Karpas-422 (cell line): ENCODE measurements around the gene SLC1A6. TPM values are rescaled to one million over a fixed set of nuclear protein-coding genes. Genes with fewer than 3 reads are reported as not detected.
"Not testable (repeated sequence)": the region's sequence is repeated elsewhere in the genome, so short reads cannot be mapped to it uniquely, and the experiment has no call there.

Experiments used
- DNase-seq: peaks from one replicate; pipeline ENCODE4 v3.0.0-alpha.2; 2015
- H2AFZ ChIP-seq: fragments of 200-600 bp; sonication (generic); 2 replicates; pipeline ENCODE4 v1.6.1; 2014; ENCODE audit warnings: antibody characterized with exemption, low read length, mixed read lengths
- H3K27ac ChIP-seq: fragments of 200-600 bp; sonication (generic); 2 replicates; pipeline ENCODE4 v1.5.1; 2014; ENCODE audit warnings: mild to moderate bottlenecking, low read length, moderate library complexity
- H3K27me3 ChIP-seq: fragments of 200-600 bp; sonication (generic); 2 replicates; pipeline ENCODE4 v1.6.1; 2014; ENCODE audit warnings: low read length, mixed read lengths
- H3K36me3 ChIP-seq: fragments of 200-600 bp; sonication (generic); 2 replicates; pipeline ENCODE4 v1.6.1; 2014; ENCODE audit warnings: low read length, mixed read lengths; ENCODE audit not compliant: insufficient read depth
- H3K4me1 ChIP-seq: fragments of 200-600 bp; sonication (generic); 2 replicates; pipeline ENCODE4 v1.6.1; 2014; ENCODE audit warnings: mild to moderate bottlenecking, low read length, mixed read lengths
- H3K4me2 ChIP-seq: fragments of 200-600 bp; sonication (generic); 2 replicates; pipeline ENCODE4 v1.6.1; 2014; ENCODE audit warnings: low read length, low read depth, mild to moderate bottlenecking; ENCODE audit not compliant: poor library complexity, severe bottlenecking
- H3K4me3 ChIP-seq: fragments of 200-600 bp; sonication (generic); 2 replicates; pipeline ENCODE4 v1.5.1; 2014; ENCODE audit warnings: mild to moderate bottlenecking, antibody characterized with exemption, low read length, mixed read lengths
- H3K79me2 ChIP-seq: fragments of 200-600 bp; sonication (generic); 2 replicates; pipeline ENCODE4 v1.6.1; 2014; ENCODE audit warnings: mild to moderate bottlenecking, low read length, mixed read lengths
- H3K9ac ChIP-seq: fragments of 200-600 bp; sonication (generic); 2 replicates; pipeline ENCODE4 v1.6.0; 2014; ENCODE audit warnings: low read length
- H3K9me2 ChIP-seq: fragments of 200-600 bp; sonication (generic), shearing (Covaris generic); replicated peaks from 2 replicates; pipeline ENCODE4 v1.6.0; 2014; ENCODE audit warnings: mild to moderate bottlenecking, low read length, moderate library complexity; ENCODE audit not compliant: insufficient read depth
- H3K9me3 ChIP-seq: fragments of 300-700, 200-600 bp; sonication (generic); 2 replicates; pipeline ENCODE4 v1.6.1; 2014; ENCODE audit warnings: low read length, mixed read lengths
- H4K20me1 ChIP-seq: fragments of 200-600 bp; sonication (generic); 2 replicates; pipeline ENCODE4 v1.6.1; 2014; ENCODE audit warnings: mild to moderate bottlenecking, antibody characterized with exemption, low read length, low read depth; ENCODE audit not compliant: insufficient read depth
- total RNA-seq: library from RNA; depleted of rRNA; stranded (reverse); fragments of >200 nt; shearing (Covaris generic); gene quantifications from 2 replicates; pipeline ENCODE4 v1.2.3, GENCODE V29; 2014; ENCODE audit warnings: low replicate concordance

SLC1A6 gene
- total RNA-seq, 1 experiment from 2014 or later = not detected

- Histone ChIP-seq H3K9ac (no peak overlapping the region), H3K4me1 (no peaks in the 10 kb centered on the region), H3K4me2 (no peak overlapping the region), H3K27ac (no peak overlapping the region), H3K9me3 (no peaks in the 10 kb centered on the region), H3K27me3 (no peaks in the 10 kb centered on the region), H4K20me1 (no peaks in the 10 kb centered on the region), H2AFZ (no peak overlapping the region), H3K9me2 (no peaks in the 10 kb centered on the region), H3K79me2 (no peaks in the 10 kb centered on the region), H3K36me3 (no peaks in the 10 kb centered on the region), H3K4me3 (no peak overlapping the region)
- DNase-seq = no peak
Observed at GRCh38 chr19:14950421-14950820, 29.2 kb downstream of the SLC1A6 start.

DNA sequence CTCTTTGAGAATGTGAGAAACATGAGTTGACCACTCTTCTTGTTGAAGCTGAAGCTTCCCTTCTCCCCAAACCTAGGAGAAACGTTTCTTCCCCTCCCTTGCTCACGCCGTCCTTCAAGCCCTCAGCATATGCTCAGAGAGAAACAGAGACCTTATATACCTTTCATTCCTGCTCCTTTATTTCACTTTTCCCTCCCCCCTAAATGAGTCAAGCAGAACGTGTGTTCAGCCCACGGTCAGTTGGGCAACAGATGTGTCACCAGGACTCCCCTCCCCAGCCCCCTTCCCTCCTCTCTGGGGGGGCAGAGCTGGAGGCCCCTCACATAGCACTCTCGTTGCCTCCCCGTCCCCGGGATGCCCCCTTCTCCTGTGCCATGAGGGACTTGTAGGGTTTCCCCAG, 29.8 kb downstream of the SLC1A6 start:
- H3K4me2 ChIP-seq = no peak overlapping the region
- H2AFZ ChIP-seq = no peak overlapping the region
- H3K4me1 ChIP-seq = no peaks in the 10 kb centered on the region
- H3K4me3 ChIP-seq = no peak overlapping the region
- no peaks in the 10 kb centered on the region for H3K36me3 ChIP-seq
- H3K9ac ChIP-seq = no peak overlapping the region
- no peaks in the 10 kb centered on the region for H3K27me3 ChIP-seq
- DNase-seq = no peak
- no peak overlapping the region for H3K27ac ChIP-seq
- no peaks in the 10 kb centered on the region for H4K20me1 ChIP-seq
- H3K9me2 ChIP-seq = no peaks in the 10 kb centered on the region
- no peaks in the 10 kb centered on the region for H3K9me3 ChIP-seq
- H3K79me2 ChIP-seq = no peaks in the 10 kb centered on the region

- not testable (repeated sequence) for H3K9me2 ChIP-seq, H3K9me3 ChIP-seq, H3K36me3 ChIP-seq, H3K4me1 ChIP-seq, H4K20me1 ChIP-seq, H3K79me2 ChIP-seq, DNase-seq, H3K27ac ChIP-seq, H3K4me3 ChIP-seq, H3K4me2 ChIP-seq, H3K9ac ChIP-seq, H3K27me3 ChIP-seq, H2AFZ ChIP-seq
Observed at GRCh38 chr19:14949413-14949812, 30.3 kb downstream of the SLC1A6 start.

DNA sequence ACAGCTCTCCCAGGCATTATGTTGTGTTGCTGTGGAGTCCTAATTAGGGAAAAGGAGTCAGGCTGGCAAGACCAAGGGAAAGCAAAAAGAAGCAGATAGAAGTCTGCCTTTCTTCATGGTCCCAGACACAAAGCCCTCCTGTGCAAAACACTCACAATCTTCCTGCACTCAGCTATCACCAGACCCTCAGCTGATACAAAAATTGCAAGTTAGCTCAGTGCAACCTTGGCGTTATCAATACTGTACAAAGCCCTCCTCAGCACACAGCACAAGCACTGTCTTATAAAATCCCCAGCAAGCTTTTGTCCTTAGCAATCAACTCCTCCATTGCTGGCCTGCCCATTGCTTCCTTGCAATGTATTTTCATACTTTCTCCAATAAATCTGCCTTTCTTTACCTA, 35.2 kb downstream of the SLC1A6 start:
- DNase-seq = no peak
- H3K4me3 ChIP-seq = no peak overlapping the region
- no peaks in the 10 kb centered on the region for H3K4me1 ChIP-seq
- H2AFZ ChIP-seq = no peak overlapping the region
- no peak overlapping the region for H3K27ac ChIP-seq
- H3K9ac ChIP-seq = no peak overlapping the region
- H3K9me2 ChIP-seq = no peaks in the 10 kb centered on the region
- no peak overlapping the region for H3K4me2 ChIP-seq
- H3K9me3 ChIP-seq = no peaks in the 10 kb centered on the region
- no peaks in the 10 kb centered on the region for H3K36me3 ChIP-seq
- no peaks in the 10 kb centered on the region for H4K20me1 ChIP-seq
- H3K79me2 ChIP-seq = no peaks in the 10 kb centered on the region
- H3K27me3 ChIP-seq = no peaks in the 10 kb centered on the region

DNA sequence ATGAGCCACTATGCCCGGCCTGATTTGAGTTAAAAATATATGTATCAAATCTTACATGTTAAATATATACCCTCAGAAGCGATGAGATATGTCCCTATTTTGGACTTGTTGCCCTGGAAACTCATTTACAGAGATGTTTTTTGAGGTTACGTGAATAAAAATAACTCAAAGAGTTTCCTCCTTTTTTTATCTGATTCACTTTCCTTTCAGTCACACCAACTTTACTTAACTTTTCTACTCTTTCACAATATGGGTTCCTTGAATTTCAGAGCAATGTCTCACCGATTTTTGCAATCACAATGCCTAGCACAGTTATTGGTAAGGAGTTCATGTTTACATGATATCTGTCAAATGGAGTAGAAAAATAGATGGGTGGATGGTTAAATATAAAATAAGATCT, 36.1 kb downstream of the SLC1A6 start:
- Histone ChIP-seq H4K20me1 (no peaks in the 10 kb centered on the region), H3K79me2 (no peaks in the 10 kb centered on the region), H3K9me3 (no peaks in the 10 kb centered on the region), H3K27me3 (no peaks in the 10 kb centered on the region), H2AFZ (no peak overlapping the region), H3K9me2 (no peaks in the 10 kb centered on the region), H3K36me3 (no peaks in the 10 kb centered on the region), H3K9ac (no peak overlapping the region), H3K4me3 (no peak overlapping the region), H3K4me2 (no peak overlapping the region), H3K4me1 (no peaks in the 10 kb centered on the region), H3K27ac (no peak overlapping the region)
- DNase-seq = no peak

DNA sequence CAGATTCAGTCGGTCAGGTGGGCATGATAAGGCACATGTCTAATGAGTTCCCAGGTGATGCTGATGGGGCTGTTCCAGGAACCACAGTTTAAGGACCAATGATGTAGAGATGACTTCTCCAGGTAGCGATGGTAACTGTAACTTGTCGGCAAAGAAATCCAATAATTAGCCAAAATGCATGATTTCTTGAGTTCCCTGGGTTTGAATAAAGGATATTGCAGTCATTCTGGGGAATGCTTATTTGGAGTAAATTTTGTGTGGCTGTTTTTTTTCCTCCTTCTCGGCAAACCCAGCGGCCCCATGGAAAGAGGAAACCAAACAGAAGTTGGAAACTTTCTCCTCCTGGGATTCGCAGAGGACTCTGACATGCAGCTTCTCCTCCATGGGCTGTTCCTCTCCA, 38.5 kb downstream of the SLC1A6 start, which contains the start of gene OR7C2:
Gene OR7C2, plus strand, starts transcription at position 301 of the 400 bp plus-strand sequence. Its CDS starts 0 bp downstream, at position 301.
- H3K9me3 ChIP-seq = no peaks in the 10 kb centered on the region
- H3K4me1 ChIP-seq = no peaks in the 10 kb centered on the region
- no peaks in the 10 kb centered on the region for H3K9me2 ChIP-seq
- no peaks in the 10 kb centered on the region for H4K20me1 ChIP-seq
- no peak within 1 kb of the TSS for H3K27ac ChIP-seq
- no peak within 1 kb of the TSS for H3K9ac ChIP-seq
- H3K27me3 ChIP-seq = no peaks in the 10 kb centered on the region
- H3K36me3 ChIP-seq = no peaks in the 10 kb centered on the region
- no peak for DNase-seq
- no peak within 1 kb of the TSS for H2AFZ ChIP-seq
- no peak within 1 kb of the TSS for H3K4me3 ChIP-seq
- no peak within 1 kb of the TSS for H3K4me2 ChIP-seq
- H3K79me2 ChIP-seq = no peaks in the 10 kb centered on the region

DNA sequence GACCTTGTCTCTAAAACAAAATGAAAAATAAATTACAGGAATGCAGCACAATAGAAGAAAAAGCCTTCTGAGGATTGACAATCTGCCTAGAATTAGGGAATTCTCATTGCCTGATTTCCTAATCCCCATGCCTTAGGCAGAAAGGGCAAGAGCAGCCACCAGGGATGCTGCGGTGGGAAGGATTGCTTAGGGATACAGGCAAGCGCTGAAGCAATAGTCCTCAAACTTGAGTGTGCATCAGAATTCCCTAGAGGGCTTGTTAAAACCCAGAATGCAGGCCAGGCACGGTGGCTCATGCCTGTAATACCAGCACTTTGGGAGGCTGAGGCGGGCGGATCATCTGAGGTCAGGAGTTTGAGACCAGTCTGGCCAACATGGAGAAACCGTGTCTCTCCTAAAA, 39.4 kb downstream of the SLC1A6 start:
- H3K27ac ChIP-seq = no peak overlapping the region
- no peaks in the 10 kb centered on the region for H3K36me3 ChIP-seq
- H3K27me3 ChIP-seq = no peaks in the 10 kb centered on the region
- H4K20me1 ChIP-seq = no peaks in the 10 kb centered on the region
- H3K79me2 ChIP-seq = no peaks in the 10 kb centered on the region
- H3K9ac ChIP-seq = no peak overlapping the region
- no peaks in the 10 kb centered on the region for H3K4me1 ChIP-seq
- no peak overlapping the region for H3K4me2 ChIP-seq
- H2AFZ ChIP-seq = no peak overlapping the region
- no peak overlapping the region for H3K4me3 ChIP-seq
- DNase-seq = no peak
- H3K9me3 ChIP-seq = no peaks in the 10 kb centered on the region
- H3K9me2 ChIP-seq = no peaks in the 10 kb centered on the region

GRCh38 chr19:14933506-14933905, 46.2 kb downstream of the SLC1A6 start:
- Histone ChIP-seq H3K9me2 (no peaks in the 10 kb centered on the region), H3K9ac (no peak overlapping the region), H3K27ac (no peak overlapping the region), H3K4me3 (no peak overlapping the region), H3K79me2 (no peaks in the 10 kb centered on the region), H3K36me3 (no peaks in the 10 kb centered on the region), H3K4me2 (no peak overlapping the region), H4K20me1 (no peaks in the 10 kb centered on the region), H3K4me1 (no peaks in the 10 kb centered on the region), H2AFZ (no peak overlapping the region), H3K27me3 (no peaks in the 10 kb centered on the region), H3K9me3 (no peaks in the 10 kb centered on the region)
- DNase-seq = no peak

GRCh38 chr19:14916848-14917247, 62.8 kb downstream of the SLC1A6 start:
- Histone ChIP-seq H3K4me3 (no peak overlapping the region), H4K20me1 (no peaks in the 10 kb centered on the region), H3K9ac (no peak overlapping the region), H3K27me3 (no peaks in the 10 kb centered on the region), H3K36me3 (no peaks in the 10 kb centered on the region), H3K4me2 (no peak overlapping the region), H3K9me2 (no peaks in the 10 kb centered on the region), H3K4me1 (no peaks in the 10 kb centered on the region), H2AFZ (no peak overlapping the region), H3K79me2 (no peaks in the 10 kb centered on the region), H3K27ac (no peak overlapping the region), H3K9me3 (no peaks in the 10 kb centered on the region; the same call in 1 of the 2 replicates)
- DNase-seq = peak; percentile 50
